ENCODE results near the gene SPDYE3. TPM values are rescaled to one million over a fixed set of nuclear protein-coding genes. Genes with fewer than 3 reads are reported as not detected.
A peak's percentile ranks its signal among the peaks of the same experiment; 100 is the strongest.

SPDYE3 gene
- total and polyA plus RNA-seq, 2 of the 13 experiments (the other 11 are each of a cell fraction or from before 2014, with no cell fraction given): not detected

DNA sequence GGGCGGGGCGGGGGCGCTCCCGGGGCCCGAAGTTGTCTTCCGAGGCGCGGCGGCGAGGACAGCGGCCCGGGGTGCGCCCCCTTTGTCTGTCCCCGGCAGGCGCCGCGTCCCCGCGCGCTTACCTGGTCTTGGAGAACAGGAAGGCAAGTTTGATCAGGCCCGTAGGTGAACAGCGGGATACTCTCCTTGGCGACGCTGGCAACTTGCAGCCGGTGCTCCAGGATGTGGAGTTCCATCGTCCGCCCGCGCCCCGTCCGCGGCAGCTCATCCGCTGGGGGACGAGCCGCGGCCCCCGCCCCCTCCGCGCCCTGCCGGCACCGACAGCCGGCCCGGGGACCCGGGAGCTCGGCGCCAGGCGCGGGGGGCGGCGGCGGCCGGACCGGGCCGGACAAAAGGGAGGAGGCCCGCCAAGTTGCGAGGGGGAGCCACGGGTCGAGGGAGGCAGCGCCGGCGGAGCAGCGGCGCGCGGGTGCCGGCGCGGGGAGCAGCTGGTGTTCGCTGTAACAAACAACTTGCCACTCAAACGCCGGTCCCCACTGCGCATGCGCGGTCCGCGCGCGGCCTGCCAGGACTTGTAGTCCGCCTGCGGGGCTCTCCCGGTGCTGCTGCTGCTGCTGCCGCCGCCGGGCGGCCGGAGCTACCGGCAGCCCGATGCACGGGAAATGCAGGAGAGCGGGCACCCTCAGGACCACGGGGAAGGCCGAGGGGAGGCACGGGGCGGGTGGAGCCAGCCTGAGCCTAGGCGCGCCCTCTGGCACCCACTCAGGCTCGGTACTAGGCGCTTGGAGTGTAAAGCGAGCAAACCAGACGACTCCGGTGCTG is 35.6 kb upstream of the SPDYE3 start (continued):
- peak; percentile 46; the same call in 1 of the 2 replicates for TF ChIP-seq ZSCAN25 (CRISPR knock-in tag; IDR thresholded peaks at IDR 0.05)
- TF ChIP-seq, protein P1, sequence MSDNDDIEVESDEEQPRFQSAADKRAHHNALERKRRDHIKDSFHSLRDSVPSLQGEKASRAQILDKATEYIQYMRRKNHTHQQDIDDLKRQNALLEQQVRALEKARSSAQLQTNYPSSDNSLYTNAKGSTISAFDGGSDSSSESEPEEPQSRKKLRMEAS (IDR thresholded peaks at IDR 0.05): no peak
- TF ChIP-seq, protein P2, sequence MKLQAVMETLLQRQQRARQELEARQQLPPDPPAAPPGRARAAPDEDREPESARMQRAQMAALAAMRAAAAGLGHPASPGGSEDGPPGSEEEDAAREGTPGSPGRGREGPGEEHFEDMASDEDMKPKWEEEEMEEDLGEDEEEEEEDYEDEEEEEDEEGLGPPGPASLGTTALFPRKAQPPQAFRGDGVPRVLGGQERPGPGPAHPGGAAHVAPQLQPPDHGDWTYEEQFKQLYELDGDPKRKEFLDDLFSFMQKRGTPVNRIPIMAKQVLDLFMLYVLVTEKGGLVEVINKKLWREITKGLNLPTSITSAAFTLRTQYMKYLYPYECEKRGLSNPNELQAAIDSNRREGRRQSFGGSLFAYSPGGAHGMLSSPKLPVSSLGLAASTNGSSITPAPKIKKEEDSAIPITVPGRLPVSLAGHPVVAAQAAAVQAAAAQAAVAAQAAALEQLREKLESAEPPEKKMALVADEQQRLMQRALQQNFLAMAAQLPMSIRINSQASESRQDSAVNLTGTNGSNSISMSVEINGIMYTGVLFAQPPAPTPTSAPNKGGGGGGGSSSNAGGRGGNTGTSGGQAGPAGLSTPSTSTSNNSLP (IDR thresholded peaks at IDR 0.05; ENCODE audit: low read depth, low read length): no peak
- TF ChIP-seq SMAD1 (CRISPR knock-in tag; IDR thresholded peaks at IDR 0.05; ENCODE audit: borderline replicate concordance, low read depth): no peak
- no peak for TF ChIP-seq ZNF75D (CRISPR knock-in tag; IDR thresholded peaks at IDR 0.05; ENCODE audit: borderline replicate concordance)
- TF ChIP-seq, protein P3, sequence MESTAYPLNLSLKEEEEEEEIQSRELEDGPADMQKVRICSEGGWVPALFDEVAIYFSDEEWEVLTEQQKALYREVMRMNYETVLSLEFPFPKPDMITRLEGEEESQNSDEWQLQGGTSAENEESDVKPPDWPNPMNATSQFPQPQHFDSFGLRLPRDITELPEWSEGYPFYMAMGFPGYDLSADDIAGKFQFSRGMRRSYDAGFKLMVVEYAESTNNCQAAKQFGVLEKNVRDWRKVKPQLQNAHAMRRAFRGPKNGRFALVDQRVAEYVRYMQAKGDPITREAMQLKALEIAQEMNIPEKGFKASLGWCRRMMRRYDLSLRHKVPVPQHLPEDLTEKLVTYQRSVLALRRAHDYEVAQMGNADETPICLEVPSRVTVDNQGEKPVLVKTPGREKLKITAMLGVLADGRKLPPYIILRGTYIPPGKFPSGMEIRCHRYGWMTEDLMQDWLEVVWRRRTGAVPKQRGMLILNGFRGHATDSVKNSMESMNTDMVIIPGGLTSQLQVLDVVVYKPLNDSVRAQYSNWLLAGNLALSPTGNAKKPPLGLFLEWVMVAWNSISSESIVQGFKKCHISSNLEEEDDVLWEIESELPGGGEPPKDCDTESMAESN (CRISPR knock-in tag; conservative IDR thresholded peaks at IDR 0.05): peak; percentile 78; the same call in 1 of the 2 replicates
- TF ChIP-seq, protein P4, sequence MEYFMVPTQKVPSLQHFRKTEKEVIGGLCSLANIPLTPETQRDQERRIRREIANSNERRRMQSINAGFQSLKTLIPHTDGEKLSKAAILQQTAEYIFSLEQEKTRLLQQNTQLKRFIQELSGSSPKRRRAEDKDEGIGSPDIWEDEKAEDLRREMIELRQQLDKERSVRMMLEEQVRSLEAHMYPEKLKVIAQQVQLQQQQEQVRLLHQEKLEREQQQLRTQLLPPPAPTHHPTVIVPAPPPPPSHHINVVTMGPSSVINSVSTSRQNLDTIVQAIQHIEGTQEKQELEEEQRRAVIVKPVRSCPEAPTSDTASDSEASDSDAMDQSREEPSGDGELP (IDR thresholded peaks at IDR 0.05; ENCODE audit: borderline replicate concordance, low read depth): peak; percentile 69; the same call in 1 of the 2 replicates
- TF ChIP-seq FOSL2 (CRISPR knock-in tag; IDR thresholded peaks at IDR 0.05): 0 out of 2 replicates have a peak, but pooled peaks have one; percentile 16
- TF ChIP-seq TCF7 (IDR thresholded peaks at IDR 0.05; ENCODE audit: low read depth): no peak
- peak; percentile 13; the same call in 1 of the 2 replicates for TF ChIP-seq FOXO1 (CRISPR knock-in tag; IDR thresholded peaks at IDR 0.05)
- TF ChIP-seq, protein P5, sequence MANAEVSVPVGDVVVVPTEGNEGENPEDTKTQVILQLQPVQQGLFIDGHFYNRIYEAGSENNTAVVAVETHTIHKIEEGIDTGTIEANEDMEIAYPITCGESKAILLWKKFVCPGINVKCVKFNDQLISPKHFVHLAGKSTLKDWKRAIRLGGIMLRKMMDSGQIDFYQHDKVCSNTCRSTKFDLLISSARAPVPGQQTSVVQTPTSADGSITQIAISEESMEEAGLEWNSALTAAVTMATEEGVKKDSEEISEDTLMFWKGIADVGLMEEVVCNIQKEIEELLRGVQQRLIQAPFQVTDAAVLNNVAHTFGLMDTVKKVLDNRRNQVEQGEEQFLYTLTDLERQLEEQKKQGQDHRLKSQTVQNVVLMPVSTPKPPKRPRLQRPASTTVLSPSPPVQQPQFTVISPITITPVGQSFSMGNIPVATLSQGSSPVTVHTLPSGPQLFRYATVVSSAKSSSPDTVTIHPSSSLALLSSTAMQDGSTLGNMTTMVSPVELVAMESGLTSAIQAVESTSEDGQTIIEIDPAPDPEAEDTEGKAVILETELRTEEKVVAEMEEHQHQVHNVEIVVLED (CRISPR knock-in tag; IDR thresholded peaks at IDR 0.05; ENCODE audit: borderline replicate concordance): 0 out of 2 replicates have a peak, but pooled peaks have one; percentile 28
- peak; percentile 58; the same call in 1 of the 2 replicates for TF ChIP-seq ZNF563 (CRISPR knock-in tag; IDR thresholded peaks at IDR 0.05)
- TF ChIP-seq, protein P6, sequence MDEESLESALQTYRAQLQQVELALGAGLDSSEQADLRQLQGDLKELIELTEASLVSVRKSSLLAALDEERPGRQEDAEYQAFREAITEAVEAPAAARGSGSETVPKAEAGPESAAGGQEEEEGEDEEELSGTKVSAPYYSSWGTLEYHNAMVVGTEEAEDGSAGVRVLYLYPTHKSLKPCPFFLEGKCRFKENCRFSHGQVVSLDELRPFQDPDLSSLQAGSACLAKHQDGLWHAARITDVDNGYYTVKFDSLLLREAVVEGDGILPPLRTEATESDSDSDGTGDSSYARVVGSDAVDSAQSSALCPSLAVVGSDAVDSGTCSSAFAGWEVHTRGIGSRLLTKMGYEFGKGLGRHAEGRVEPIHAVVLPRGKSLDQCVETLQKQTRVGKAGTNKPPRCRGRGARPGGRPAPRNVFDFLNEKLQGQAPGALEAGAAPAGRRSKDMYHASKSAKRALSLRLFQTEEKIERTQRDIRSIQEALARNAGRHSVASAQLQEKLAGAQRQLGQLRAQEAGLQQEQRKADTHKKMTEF (CRISPR knock-in tag; IDR thresholded peaks at IDR 0.05): peak; percentile 29; the same call in 1 of the 2 replicates
- 0 out of 2 replicates have a peak, but pooled peaks have one; percentile 41 for TF ChIP-seq SIN3A (IDR thresholded peaks at IDR 0.05; ENCODE audit: borderline replicate concordance, low read depth, low read length)
- TF ChIP-seq GATA4 (IDR thresholded peaks at IDR 0.05; ENCODE audit: borderline replicate concordance, low read depth): no peak
- peak; percentile 51; the same call in 1 of the 2 replicates for TF ChIP-seq ZNF556 (CRISPR knock-in tag; IDR thresholded peaks at IDR 0.05; ENCODE audit: borderline replicate concordance)
- TF ChIP-seq ZNF780A (CRISPR knock-in tag; IDR thresholded peaks at IDR 0.05): 0 out of 2 replicates have a peak, but pooled peaks have one; percentile 64
- 0 out of 2 replicates have a peak, but pooled peaks have one; percentile 44 for TF ChIP-seq MAFG (CRISPR knock-in tag; IDR thresholded peaks at IDR 0.05)
- TF ChIP-seq SALL2 (CRISPR knock-in tag; IDR thresholded peaks at IDR 0.05): peak; percentile 55; the same call in 1 of the 2 replicates
- TF ChIP-seq ZNF260 (CRISPR knock-in tag; IDR thresholded peaks at IDR 0.05; ENCODE audit: borderline replicate concordance, low read depth): no peak

Data from HepG2 (cell line).